Dendritic cell treated with granulocyte-macrophage colony-stimulating factor and Interleukin-4, amounts not matched to agents 40 ng/mL and 50 ng/mL, for 4 days (primary cell): Measurements from ENCODE around the gene NOP10.
"Not testable (repeated sequence)": the region's sequence is repeated elsewhere in the genome, so short reads cannot be mapped to it uniquely, and the experiment has no call there.

Source experiments
- H3K27ac Mint-ChIP-seq: one replicate; pipeline ENCODE4 v1.8.0; 2022; ENCODE audit warnings: mild to moderate bottlenecking, mixed read lengths
- H3K27me3 Mint-ChIP-seq: one replicate; pipeline ENCODE4 v1.8.0; 2022; ENCODE audit warnings: mild to moderate bottlenecking, mixed read lengths
- H3K36me3 Mint-ChIP-seq: one replicate; pipeline ENCODE4 v1.8.0; 2022; ENCODE audit warnings: low read depth, mixed read lengths
- H3K4me1 Mint-ChIP-seq: one replicate; pipeline ENCODE4 v1.8.0; 2022; ENCODE audit warnings: low read depth, mixed read lengths
- H3K4me3 Mint-ChIP-seq: one replicate; pipeline ENCODE4 v1.8.0; 2022; ENCODE audit warnings: mild to moderate bottlenecking, moderate library complexity, mixed read lengths
- H3K9me3 Mint-ChIP-seq: one replicate; pipeline ENCODE4 v1.8.0; 2022; ENCODE audit warnings: mixed read lengths
- intact Hi-C: fragments of 100-400 bp; cut with micrococcal nuclease; formaldehyde crosslinking; loops from one replicate; pipeline ENCODE4 v1.15.0; 2022

Gene NOP10

GRCh38 chr15:34349769-34350168 lies 6.8 kb upstream of the NOP10 start:
- Mint-ChIP-seq H3K4me1 (peaks cover 5% of the 10 kb centered on the region), H3K27me3 (no peaks in the 10 kb centered on the region), H3K4me3 (no peak overlapping the region), H3K27ac (no peak overlapping the region), H3K9me3 (no peaks in the 10 kb centered on the region), H3K36me3 (peaks cover 4% of the 10 kb centered on the region)
- intact Hi-C loops = no loop called here

GRCh38 chr15:34348735-34349300 lies 5.9 kb upstream of the NOP10 start:
- intact Hi-C loops = no loop called here
- H3K9me3 Mint-ChIP-seq = no peaks in the 10 kb centered on the region
- H3K4me3 Mint-ChIP-seq = no peak overlapping the region
- no peaks in the 10 kb centered on the region for H3K27me3 Mint-ChIP-seq
- no peaks in the 10 kb centered on the region for H3K4me1 Mint-ChIP-seq
- H3K36me3 Mint-ChIP-seq = no peaks in the 10 kb centered on the region
- H3K27ac Mint-ChIP-seq = no peak overlapping the region

GRCh38 chr15:34347951-34348638 lies 5.2 kb upstream of the NOP10 start:
- no peak overlapping the region for H3K27ac Mint-ChIP-seq
- no peaks in the 10 kb centered on the region for H3K36me3 Mint-ChIP-seq
- H3K4me1 Mint-ChIP-seq = no peaks in the 10 kb centered on the region
- no peaks in the 10 kb centered on the region for H3K27me3 Mint-ChIP-seq
- H3K4me3 Mint-ChIP-seq = no peak overlapping the region
- intact Hi-C loops = no loop called here
- H3K9me3 Mint-ChIP-seq = no peaks in the 10 kb centered on the region

- H3K4me1 Mint-ChIP-seq = peaks cover 24% of the 10 kb centered on the region
- H3K27ac Mint-ChIP-seq, H3K4me3 Mint-ChIP-seq, H3K9me3 Mint-ChIP-seq, H3K27me3 Mint-ChIP-seq: not testable (repeated sequence)
- peaks cover 29% of the 10 kb centered on the region for H3K36me3 Mint-ChIP-seq
- intact Hi-C loops = loop anchor here (2.0 kb wide), 1 partner anchor 23 kb away; no protein-coding TSS in a partner anchor
Observed at GRCh38 chr15:34342213-34342736, 661 bp downstream of the NOP10 start.

GRCh38 chr15:34341381-34342212 lies 1.3 kb downstream of the NOP10 start:
- Mint-ChIP-seq H3K9me3 (no peaks in the 10 kb centered on the region), H3K27me3 (no peaks in the 10 kb centered on the region), H3K36me3 (peaks cover 34% of the 10 kb centered on the region), H3K4me1 (peaks cover 30% of the 10 kb centered on the region), H3K27ac (no peak overlapping the region), H3K4me3 (peak overlapping the region; percentile 24)
- intact Hi-C loops = loop anchor here (2.0 kb wide), 1 partner anchor 23 kb away; no protein-coding TSS in a partner anchor

- H3K4me1 Mint-ChIP-seq = peaks cover 44% of the 10 kb centered on the region
- peaks cover 34% of the 10 kb centered on the region for H3K36me3 Mint-ChIP-seq
- H3K4me3 Mint-ChIP-seq = no peak overlapping the region
- intact Hi-C loops = loop anchor here (5.0 to 10.0 kb wide), 3 partner anchors 113 to 1185 kb away; partner anchors contain the start of genes EMC4, EMC7 and PGBD4
- no peaks in the 10 kb centered on the region for H3K9me3 Mint-ChIP-seq
- H3K27me3 Mint-ChIP-seq = no peaks in the 10 kb centered on the region
- H3K27ac Mint-ChIP-seq = no peak overlapping the region
Observed at GRCh38 chr15:34339946-34340345, 3.0 kb downstream of the NOP10 start.

GRCh38 chr15:34338347-34338746 lies 4.6 kb downstream of the NOP10 start:
- Mint-ChIP-seq H3K4me1 (peaks cover 51% of the 10 kb centered on the region), H3K9me3 (no peaks in the 10 kb centered on the region), H3K36me3 (peaks cover 34% of the 10 kb centered on the region), H3K27me3 (no peaks in the 10 kb centered on the region), H3K4me3 (no peak overlapping the region), H3K27ac (peak overlapping the region; percentile 90)
- intact Hi-C loops = loop anchor here (5.0 to 10.0 kb wide), 3 partner anchors 111 to 1184 kb away; partner anchors contain the start of genes EMC4, EMC7 and PGBD4

GRCh38 chr15:34337557-34338306 lies 5.2 kb downstream of the NOP10 start, which contains the start of gene SLC12A6:
Gene SLC12A6 (minus strand): TSS chr15:34337781. CDS start chr15:34336680, 1,101 bp downstream.
- peak within 1 kb of the TSS; percentile 90 for H3K27ac Mint-ChIP-seq
- H3K9me3 Mint-ChIP-seq = no peaks in the 10 kb centered on the region
- peak within 1 kb of the TSS; percentile 95 for H3K4me3 Mint-ChIP-seq
- intact Hi-C loops = loop anchor here (5.0 to 10.0 kb wide), 3 partner anchors 110 to 1183 kb away; partner anchors contain the start of genes EMC4, EMC7 and PGBD4
- H3K4me1 Mint-ChIP-seq = peaks cover 51% of the 10 kb centered on the region
- no peaks in the 10 kb centered on the region for H3K27me3 Mint-ChIP-seq
- H3K36me3 Mint-ChIP-seq = peaks cover 34% of the 10 kb centered on the region

- peak overlapping the region; percentile 95 for H3K4me3 Mint-ChIP-seq
- H3K4me1 Mint-ChIP-seq = peaks cover 50% of the 10 kb centered on the region
- peak overlapping the region; percentile 90 for H3K27ac Mint-ChIP-seq
- no peaks in the 10 kb centered on the region for H3K27me3 Mint-ChIP-seq
- H3K9me3 Mint-ChIP-seq = no peaks in the 10 kb centered on the region
- H3K36me3 Mint-ChIP-seq = peaks cover 32% of the 10 kb centered on the region
- intact Hi-C loops = loop anchor here (5.0 to 10.0 kb wide), 3 partner anchors 110 to 1182 kb away; partner anchors contain the start of genes EMC4, EMC7 and PGBD4
Observed at GRCh38 chr15:34336991-34337556, 5.9 kb downstream of the NOP10 start.

- Mint-ChIP-seq H3K4me1 (peaks cover 49% of the 10 kb centered on the region), H3K27ac (peak overlapping the region; percentile 90), H3K36me3 (peaks cover 25% of the 10 kb centered on the region), H3K27me3 (no peaks in the 10 kb centered on the region), H3K4me3 (peak overlapping the region; percentile 95), H3K9me3 (no peaks in the 10 kb centered on the region)
- intact Hi-C loops = loop anchor here (5.0 to 10.0 kb wide), 3 partner anchors 109 to 1182 kb away; partner anchors contain the start of genes EMC4, EMC7 and PGBD4
Observed at GRCh38 chr15:34336231-34336990, 6.5 kb downstream of the NOP10 start.

- Mint-ChIP-seq H3K36me3 (peaks cover 16% of the 10 kb centered on the region), H3K9me3 (no peaks in the 10 kb centered on the region), H3K27ac (peak overlapping the region; percentile 90), H3K4me3 (peak overlapping the region; percentile 95), H3K4me1 (peaks cover 44% of the 10 kb centered on the region), H3K27me3 (no peaks in the 10 kb centered on the region)
- intact Hi-C loops = loop anchor here (2.0 to 10.0 kb wide), 4 partner anchors 17 to 1181 kb away; partner anchors contain the start of genes EMC4, EMC7 and PGBD4
Observed at GRCh38 chr15:34335176-34336032, 7.5 kb downstream of the NOP10 start.
